GM19193 (cell line): ENCODE data around the gene FBXO24.

Experiments used
- POLR2A ChIP-seq: IDR thresholded peaks from 4 replicates; pipeline ENCODE4 v1.6.1; 2011; ENCODE audit not compliant: insufficient read depth, insufficient read length; ENCODE audit errors: extremely low read depth

Gene FBXO24, protein sequence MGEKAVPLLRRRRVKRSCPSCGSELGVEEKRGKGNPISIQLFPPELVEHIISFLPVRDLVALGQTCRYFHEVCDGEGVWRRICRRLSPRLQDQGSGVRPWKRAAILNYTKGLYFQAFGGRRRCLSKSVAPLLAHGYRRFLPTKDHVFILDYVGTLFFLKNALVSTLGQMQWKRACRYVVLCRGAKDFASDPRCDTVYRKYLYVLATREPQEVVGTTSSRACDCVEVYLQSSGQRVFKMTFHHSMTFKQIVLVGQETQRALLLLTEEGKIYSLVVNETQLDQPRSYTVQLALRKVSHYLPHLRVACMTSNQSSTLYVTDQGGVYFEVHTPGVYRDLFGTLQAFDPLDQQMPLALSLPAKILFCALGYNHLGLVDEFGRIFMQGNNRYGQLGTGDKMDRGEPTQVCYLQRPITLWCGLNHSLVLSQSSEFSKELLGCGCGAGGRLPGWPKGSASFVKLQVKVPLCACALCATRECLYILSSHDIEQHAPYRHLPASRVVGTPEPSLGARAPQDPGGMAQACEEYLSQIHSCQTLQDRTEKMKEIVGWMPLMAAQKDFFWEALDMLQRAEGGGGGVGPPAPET

DNA sequence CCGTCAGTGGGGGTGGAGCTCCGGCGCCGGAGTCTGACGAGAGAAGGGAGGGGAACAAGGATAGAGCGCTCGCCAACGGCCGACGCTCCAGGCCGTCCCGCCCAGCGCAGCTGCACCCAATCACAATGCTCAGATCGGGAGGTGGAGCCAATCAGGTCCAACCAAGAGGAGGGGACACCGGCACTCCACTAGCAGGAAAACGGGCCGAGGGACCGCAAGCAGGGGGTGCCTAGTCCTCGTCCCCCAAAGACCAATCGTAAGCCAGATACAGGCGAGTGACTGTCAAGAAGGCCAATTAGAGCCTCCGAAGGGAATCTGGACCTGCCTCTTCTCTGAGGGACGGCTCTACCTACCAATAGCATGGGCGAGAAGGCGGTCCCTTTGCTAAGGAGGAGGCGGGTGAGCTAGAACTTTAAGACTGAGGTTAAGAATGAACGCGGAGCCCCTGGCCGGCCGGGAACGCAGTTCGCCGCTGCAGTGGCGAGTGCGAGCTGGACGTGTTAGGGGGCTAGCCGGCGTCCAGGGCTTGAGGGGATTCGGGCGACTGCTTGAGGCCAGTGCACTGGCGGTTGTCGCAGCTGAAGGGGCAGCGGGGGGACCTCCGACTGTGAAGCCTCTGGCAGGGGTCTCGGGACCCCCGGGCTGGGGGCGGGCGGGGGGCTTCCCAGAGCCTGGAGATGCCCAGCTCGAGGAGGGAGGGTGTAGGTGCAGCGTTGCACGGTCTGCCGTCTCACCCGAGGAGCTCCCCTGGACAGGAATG lies at the start of gene FBXO24:
FBXO24 (plus strand) TSS at position 63 of the 760 bp plus-strand sequence; CDS start at position 361, 298 bp downstream.
- TF ChIP-seq POLR2A = peak; percentile 46

DNA sequence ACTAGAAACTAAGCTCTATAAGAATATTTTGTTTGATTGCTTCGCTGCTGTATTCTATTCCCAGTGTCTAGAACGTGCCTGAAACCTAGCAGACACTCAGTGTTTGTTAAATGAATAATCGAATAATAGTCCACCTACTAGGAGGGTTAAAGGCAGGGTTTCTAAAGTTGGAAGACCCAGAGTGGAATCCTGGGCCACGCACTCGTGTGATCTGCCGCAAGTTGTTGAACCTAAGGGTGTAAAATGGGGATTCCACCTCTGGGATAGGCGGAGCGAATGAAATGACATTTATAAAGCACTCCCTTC lies 47.8 kb upstream of the FBXO24 start:
- no peak for TF ChIP-seq POLR2A

DNA sequence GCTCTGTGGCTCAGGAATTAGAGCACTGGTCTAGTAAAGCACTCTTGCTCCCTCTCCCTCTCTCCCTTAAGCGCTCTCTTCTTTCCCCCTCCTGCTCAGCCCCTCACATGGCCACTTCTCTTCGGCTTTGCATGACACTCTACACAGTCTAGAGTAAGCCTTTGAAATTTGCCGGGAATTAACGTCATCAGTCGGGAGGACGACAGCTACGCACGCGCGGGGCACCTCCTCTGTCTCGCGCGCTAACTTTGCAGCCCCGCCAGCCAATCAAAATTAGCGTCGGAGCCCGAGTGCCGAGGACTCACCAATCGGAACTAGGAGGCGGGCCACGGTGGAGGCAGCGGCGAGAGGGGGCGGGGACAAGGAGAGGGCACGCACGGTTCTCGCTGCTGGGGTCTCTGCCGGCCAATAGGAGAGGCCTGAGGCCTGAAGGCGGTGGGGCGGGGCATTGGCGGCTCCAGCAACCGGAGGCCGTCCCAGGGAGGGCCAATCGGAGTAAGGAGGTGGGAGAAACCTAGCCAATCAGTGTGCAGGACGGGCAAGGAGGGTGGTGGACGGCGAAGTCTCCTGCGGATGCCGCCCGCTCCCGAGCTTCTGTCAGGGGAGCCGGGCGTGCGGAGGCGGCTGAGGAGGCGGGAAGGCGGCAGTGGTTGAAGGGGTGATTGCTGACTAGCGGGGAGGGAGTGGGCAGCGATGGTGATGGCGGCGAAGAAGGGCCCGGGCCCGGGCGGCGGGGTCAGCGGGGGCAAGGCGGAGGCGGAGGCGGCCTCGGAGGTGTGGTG lies 47.3 kb upstream of the FBXO24 start, which contains the start of gene AGFG2:
AGFG2 (plus strand) TSS at position 550 of the 782 bp plus-strand sequence; CDS start at position 694, 144 bp downstream.
- TF ChIP-seq POLR2A = peak; percentile 75

DNA sequence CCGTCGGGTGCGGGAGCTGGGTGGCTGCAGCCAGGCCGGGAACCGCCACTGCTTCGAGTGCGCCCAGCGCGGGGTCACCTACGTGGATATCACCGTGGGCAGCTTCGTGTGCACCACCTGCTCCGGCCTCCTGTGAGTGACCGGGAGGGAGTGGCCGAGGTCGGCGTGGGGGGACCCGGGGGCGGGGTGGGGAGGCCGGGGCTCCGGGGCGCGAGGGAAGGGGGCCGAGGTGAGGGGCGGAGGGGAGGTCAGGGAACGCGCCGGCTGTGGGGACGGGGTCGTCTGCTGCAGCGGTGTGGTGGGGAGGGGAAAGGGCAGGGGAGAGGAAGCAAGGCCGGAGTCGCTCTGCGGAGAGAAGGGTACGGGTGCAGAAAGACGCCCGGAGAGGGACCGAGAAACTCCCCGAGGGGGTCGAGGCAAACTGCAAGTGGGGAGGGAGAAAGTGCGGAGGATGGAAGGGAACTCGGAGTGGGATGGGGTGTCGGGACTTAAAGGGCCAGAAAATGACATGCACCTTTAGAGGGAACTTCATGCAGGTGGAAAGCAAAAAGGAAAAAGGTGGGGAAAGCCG lies 46.6 kb upstream of the FBXO24 start:
- TF ChIP-seq POLR2A = no peak

DNA sequence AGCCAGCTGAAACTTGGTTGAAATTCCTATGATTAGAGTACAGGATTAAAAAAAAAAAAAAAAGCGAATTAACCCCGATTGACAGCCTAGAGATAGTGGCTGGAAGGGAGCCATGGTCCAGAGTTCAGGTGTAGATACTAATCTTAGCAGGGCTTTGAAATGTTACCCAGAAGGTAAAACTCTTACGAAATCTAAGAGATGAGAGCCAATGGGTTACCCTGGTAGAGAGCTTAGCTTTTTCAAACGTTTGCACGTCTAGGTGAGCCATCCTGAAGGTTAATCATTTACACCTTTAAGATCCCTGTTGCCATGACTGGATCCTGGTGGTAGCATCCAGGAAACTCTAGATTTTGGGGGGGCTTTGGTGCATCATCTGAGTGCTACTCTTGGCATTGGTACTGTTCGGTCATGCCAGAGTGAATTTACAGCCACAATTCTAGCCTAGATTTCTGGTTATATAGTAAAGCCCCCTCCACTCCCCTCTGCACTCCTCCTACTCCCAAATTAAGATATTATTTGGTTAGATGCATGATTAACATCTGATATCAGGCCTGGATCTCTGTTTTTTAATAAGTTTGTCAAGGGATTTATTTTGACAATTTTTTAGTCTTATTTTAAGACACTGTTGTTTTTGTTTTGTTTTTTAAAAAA lies 45.9 kb upstream of the FBXO24 start:
- TF ChIP-seq POLR2A = no peak

DNA sequence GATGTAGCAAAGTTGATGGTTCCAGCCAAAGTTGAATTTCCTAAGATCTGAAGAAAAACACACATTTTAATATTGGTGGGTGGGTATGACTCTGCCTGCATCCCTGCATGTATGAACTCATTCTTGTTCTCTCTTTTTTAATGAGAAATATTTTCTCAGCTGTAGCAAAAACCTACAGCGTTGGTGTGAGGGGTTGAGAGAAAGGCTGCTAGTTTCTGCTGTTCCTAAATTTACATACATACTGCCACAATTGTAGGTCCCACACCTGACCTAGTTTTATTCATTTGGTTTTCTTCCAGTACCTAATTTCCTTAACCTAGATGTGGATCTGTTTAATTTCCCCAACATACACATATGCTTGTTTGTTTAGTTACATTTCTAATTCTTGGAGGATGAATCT lies 42.5 kb upstream of the FBXO24 start:
- no peak for TF ChIP-seq POLR2A

DNA sequence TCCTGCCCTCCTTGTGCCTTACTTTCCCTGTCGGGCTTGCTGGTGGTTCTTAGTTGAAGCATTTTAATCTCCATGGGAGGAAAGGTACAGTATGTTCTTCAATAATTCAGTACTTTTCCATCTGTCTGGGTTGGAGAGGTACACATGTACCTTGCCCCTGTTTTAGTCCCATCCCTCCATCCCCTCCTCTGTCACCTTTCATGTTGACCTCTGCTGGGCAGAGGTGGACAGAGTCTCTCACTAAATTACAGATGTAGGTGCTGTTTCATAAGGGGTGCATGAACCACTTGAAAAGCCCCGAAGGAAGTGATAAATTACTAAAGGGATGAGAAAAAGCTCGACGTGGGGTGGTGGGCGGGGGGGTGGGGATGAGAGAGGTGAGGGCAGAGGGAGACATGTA lies 41.7 kb upstream of the FBXO24 start:
- TF ChIP-seq POLR2A = no peak

DNA sequence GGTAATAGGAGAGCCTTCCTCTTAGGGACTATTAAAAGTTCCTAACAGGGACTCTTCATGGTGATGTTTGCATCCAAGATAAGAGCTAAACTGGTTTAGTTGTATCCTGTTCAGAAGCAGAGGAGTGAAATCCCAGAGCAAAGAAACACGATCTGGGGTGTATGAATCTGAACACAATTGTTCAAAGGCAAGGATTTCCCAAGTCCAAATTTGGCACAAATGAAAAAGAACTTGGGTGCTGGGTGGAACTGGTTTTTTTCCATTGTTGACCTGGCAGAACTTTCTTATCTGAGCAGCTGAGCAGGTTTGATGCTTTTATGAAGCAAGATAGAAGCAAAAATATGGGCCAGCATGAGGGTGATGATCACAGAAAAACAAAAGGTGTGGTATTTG lies 41.2 kb upstream of the FBXO24 start:
- no peak for TF ChIP-seq POLR2A

DNA sequence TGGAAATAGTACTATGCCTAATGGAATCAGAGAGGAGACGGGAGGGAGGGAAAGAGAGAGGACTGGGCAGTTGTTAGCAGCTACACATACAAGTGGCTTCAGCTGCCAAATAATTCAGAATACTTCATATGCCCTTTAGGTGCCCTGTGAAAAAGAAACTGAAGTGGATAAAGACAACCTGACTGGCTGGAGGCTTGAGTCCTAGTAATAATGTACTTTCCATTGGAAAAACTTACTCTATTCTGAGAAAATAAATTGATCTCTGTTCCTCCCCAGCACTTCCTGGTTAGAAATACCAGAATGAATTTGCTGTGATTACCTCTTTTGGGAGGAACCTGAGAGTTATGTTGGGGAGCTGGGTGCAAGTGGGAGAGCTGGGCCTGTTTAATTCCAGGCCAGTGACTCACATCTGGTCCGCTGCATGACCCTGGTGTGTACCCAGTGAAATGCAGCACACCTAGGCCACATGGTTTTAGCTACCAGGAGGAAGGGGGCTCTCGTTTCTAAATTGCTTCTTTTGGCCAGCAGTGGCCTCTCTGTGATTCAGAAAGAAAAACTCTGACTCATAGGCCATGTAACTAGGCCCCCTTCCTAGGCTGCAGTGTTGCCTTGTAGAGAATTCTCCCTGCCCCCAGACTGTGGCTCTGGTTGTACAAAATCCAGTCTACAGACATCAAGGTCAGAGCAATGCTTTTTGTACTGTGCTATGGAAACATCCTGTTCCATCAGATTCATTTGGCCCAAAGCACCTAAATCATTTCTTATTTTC lies 40.6 kb upstream of the FBXO24 start:
- peak; percentile 52 for TF ChIP-seq POLR2A

DNA sequence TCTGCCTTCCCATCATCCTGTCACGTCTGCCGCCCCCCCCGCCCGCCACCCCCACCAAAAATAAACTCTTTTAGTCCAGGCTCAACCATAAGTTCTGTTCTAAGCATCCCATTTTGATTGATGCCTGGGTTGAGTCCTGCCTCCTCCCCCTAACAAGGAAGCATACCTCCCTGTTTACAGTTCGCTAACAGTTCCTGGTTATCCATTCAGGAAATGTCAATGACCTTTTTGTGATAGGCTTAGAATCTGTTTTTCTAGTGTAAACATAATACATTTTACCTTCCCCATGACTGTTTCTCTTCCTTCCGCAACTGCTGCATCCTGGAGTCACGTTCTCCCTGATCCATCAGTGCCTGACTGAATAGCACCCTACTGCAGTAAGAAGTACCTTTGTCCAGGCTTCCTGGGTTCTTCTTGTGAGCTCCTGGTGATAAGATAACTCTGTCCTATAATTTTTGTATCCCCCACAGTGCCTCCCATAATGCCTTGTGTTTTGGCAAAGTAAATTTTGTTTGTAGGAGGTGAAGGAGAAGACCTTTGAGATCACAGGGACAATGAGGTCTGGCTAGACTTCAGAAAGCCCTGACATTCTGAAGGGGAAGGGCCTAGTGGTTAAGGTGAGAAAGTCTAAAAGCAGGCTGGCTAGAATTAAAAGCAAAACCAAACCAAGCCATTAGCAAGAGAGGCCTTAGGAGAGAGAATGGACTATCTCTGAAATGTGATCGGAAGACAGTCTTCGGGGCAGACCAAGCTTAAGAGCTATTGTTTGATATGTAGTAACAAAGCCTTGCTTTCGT lies 39.8 kb upstream of the FBXO24 start:
- no peak for TF ChIP-seq POLR2A

DNA sequence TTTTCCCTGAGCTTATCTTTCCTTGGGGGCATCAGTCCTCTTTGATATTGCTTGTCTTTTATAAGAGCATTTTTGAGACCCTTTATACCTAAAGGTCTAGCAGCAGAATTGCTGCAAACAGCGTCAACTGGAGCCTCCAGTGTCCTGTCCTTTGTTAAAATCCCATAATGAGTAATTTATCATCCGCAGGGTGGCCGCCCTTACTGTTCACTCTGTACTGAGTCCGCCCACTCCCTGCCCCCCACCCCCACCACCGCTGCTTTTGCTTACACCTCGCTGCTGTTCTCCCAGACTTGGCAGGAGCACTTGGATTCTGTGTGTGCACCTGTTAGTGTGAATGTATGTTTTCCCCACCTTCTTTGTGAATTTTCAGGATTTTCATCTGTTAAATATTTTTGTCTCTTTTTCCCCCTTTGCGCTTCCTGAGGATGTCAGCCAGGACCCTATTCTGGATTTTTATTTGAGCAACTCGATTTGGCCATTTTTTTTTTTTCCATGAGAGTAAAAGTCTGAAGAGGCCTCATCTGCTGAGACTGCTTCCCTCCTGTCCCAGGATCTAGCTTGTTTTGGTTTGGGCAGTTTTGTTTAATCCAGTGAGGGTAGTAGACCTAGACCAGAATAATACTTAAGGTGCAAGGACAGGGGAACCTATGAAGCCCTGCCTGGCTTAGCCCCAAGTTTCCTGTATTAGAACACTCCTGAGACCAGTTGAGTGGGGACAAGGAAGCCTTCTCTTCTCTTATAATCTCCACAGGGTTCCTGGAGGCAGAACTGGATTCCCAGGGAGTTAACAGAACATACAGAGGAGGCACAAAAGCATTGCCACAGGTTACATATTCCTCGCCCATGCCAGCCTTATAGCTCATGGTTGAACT lies 39.0 kb upstream of the FBXO24 start:
- no peak for TF ChIP-seq POLR2A

DNA sequence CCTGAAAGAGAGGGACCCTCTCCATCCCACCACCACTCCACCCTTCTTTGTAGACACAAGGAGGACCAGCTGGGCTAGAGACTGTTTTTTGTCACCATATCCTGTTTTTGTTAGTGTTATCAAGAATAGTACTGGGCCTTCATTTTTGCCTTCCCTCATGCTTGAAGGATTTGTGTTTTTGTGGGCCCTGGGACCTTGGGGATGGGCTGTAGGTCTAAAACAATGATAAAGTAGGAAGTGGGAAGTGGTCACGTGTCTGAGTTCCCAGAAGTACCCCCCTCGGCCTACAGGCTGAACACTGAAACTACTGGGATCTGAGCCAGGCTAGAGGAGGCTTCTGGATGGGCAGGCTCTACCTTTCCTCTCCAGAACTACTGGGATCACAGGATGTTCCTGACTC lies 38.3 kb upstream of the FBXO24 start:
- TF ChIP-seq POLR2A = no peak
